Neural progenitor cell (in vitro differentiated cells): ENCODE data around the gene LLCFC1. TPM values are rescaled to one million over a fixed set of nuclear protein-coding genes. Genes with fewer than 3 reads are reported as not detected.

Experiments
- DNase-seq: peaks from one replicate; pipeline ENCODE4 v3.0.0-alpha.2; 2016; ENCODE audit warnings: low spot score
- H2AFZ ChIP-seq: fragments of 200-600 bp; sonication (generic); replicated peaks from 2 replicates; pipeline ENCODE4 v1.6.1; 2016; ENCODE audit warnings: antibody characterized with exemption
- H3F3A ChIP-seq: fragments of 200-600 bp; sonication (generic); 2 replicates; pipeline ENCODE4 v1.6.1; 2016; ENCODE audit warnings: antibody characterized with exemption, low read depth
- H3K27ac ChIP-seq: fragments of 200-600 bp; sonication (generic); 2 replicates; pipeline ENCODE4 v1.5.1; 2016; ENCODE audit warnings: mild to moderate bottlenecking
- H3K27me3 ChIP-seq: fragments of 200-600 bp; sonication (generic); 2 replicates; pipeline ENCODE4 v1.6.1; 2016; ENCODE audit warnings: mild to moderate bottlenecking, moderate library complexity
- H3K36me3 ChIP-seq: fragments of 200-600 bp; sonication (generic); 2 replicates; pipeline ENCODE4 v1.5.1; 2016
- H3K4me1 ChIP-seq: fragments of 200-600 bp; sonication (generic); 2 replicates; pipeline ENCODE4 v1.6.1; 2016; ENCODE audit warnings: mixed run types
- H3K4me2 ChIP-seq: fragments of 200-600 bp; sonication (generic); 2 replicates; pipeline ENCODE4 v1.6.1; 2016
- H3K4me3 ChIP-seq: fragments of 200-600 bp; sonication (generic); 2 replicates; pipeline ENCODE4 v1.5.1; 2016
- H3K79me2 ChIP-seq: fragments of 200-600 bp; sonication (generic); 2 replicates; pipeline ENCODE4 v1.6.1; 2016; ENCODE audit warnings: low read depth
- H3K9ac ChIP-seq: fragments of 200-600 bp; sonication (generic); 2 replicates; pipeline ENCODE4 v1.6.1; 2016
- H3K9me3 ChIP-seq: fragments of 200-600 bp; sonication (generic); 2 replicates; pipeline ENCODE4 v1.5.1; 2016; ENCODE audit warnings: low read depth
- H4K20me1 ChIP-seq: fragments of 200-600 bp; sonication (generic); 2 replicates; pipeline ENCODE4 v1.6.1; 2016; ENCODE audit warnings: low read depth
- H3K27ac Mint-ChIP-seq: 3 replicates; pipeline ENCODE4 v1.8.0; 2021; ENCODE audit warnings: mixed read lengths
- H3K27me3 Mint-ChIP-seq: 2 replicates; pipeline ENCODE4 v1.8.0; 2022; ENCODE audit warnings: low read depth, mild to moderate bottlenecking, inconsistent platforms, moderate library complexity, mixed read lengths; ENCODE audit not compliant: insufficient read depth
- H3K36me3 Mint-ChIP-seq: 3 replicates; pipeline ENCODE4 v1.8.0; 2021; ENCODE audit warnings: mixed read lengths
- H3K4me1 Mint-ChIP-seq: 3 replicates; pipeline ENCODE4 v1.8.0; 2021; ENCODE audit warnings: mixed read lengths
- H3K4me3 Mint-ChIP-seq: 3 replicates; pipeline ENCODE4 v1.8.0; 2021; ENCODE audit warnings: mild to moderate bottlenecking, moderate library complexity, mixed read lengths
- H3K9me3 Mint-ChIP-seq: 3 replicates; pipeline ENCODE4 v1.8.0; 2020; ENCODE audit warnings: mixed read lengths
- CTCF ChIP-seq: fragments of 200-600 bp; sonication (generic); IDR thresholded peaks from 2 replicates; pipeline ENCODE4 v1.5.1; 2017; ENCODE audit warnings: antibody characterized with exemption, mild to moderate bottlenecking
- EZH2 ChIP-seq: fragments of 200-600 bp; sonication (generic); IDR thresholded peaks from 2 replicates; pipeline ENCODE4 v1.6.1; 2017; ENCODE audit warnings: antibody characterized with exemption, mild to moderate bottlenecking, moderate library complexity
- EZH2phosphoT487 ChIP-seq: fragments of 200-600 bp; sonication (generic); IDR thresholded peaks from 2 replicates; pipeline ENCODE4 v1.6.1; 2017; ENCODE audit warnings: antibody characterized with exemption
- total RNA-seq: library from RNA; depleted of rRNA; stranded (reverse); fragments of >200 nt; gene quantifications from 2 replicates; pipeline ENCODE4 v1.2.3, GENCODE V29; 2015; ENCODE audit warnings: low replicate concordance

The LLCFC1 gene
- total RNA-seq, 1 donor from 2014 or later: not detected

DNA sequence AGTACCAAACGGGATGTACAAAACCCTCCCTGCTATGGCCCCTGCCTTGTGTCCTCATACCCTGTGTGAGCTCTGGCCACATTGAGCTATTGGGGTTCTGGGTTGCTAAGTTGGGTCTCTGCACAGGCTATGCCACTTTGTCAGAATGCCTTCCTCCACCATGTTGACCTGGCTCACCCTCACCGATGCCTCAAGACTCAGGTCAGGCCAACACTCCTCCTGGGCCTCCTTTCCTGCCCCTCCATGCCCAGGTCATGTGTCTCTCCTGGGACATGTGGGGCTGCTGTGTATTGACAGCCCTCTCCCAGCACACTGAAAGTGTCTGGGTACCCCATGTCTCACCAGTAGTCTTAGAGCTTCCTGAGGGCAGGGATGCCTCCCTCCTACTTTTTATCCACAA lies 20.4 kb upstream of the LLCFC1 start:
- Histone ChIP-seq H3K9ac (no peak overlapping the region), H3K27ac (no peak overlapping the region), H3K79me2 (no peaks in the 10 kb centered on the region), H3F3A (no peaks in the 10 kb centered on the region), H3K9me3 (no peaks in the 10 kb centered on the region), H3K27me3 (no peaks in the 10 kb centered on the region), H3K4me1 (no peaks in the 10 kb centered on the region), H4K20me1 (no peaks in the 10 kb centered on the region), H2AFZ (no peak overlapping the region), H3K36me3 (no peaks in the 10 kb centered on the region), H3K4me3 (no peak overlapping the region), H3K4me2 (no peak overlapping the region)
- Mint-ChIP-seq H3K4me1 (no peaks in the 10 kb centered on the region), H3K27ac (no peak overlapping the region), H3K4me3 (no peak overlapping the region), H3K27me3 (no peaks in the 10 kb centered on the region), H3K9me3 (no peaks in the 10 kb centered on the region), H3K36me3 (no peaks in the 10 kb centered on the region)
- no peak for DNase-seq
- TF ChIP-seq CTCF (no peak), EZH2 (no peak), EZH2phosphoT487 (no peak)

DNA sequence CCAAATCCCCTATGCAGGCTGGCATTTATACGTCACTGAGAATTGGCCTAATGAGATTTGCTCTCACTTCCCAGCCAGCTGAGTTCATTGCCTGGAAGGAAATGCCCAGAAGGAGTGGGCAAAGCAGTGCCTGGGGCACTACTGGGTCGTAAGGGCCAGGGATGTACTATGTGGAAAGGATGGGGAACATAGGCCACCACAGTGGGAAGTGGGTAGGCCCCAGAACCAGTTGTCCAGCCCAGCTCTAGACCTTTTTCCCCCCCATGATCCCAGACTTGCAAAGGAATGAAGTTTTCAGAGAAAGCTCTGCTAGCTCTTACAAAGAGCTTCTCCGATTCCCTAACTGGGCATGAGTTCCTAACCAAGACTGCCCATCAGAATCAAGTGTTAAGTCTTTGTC lies 19.6 kb upstream of the LLCFC1 start:
- no peaks in the 10 kb centered on the region for H3K4me1 ChIP-seq
- TF ChIP-seq EZH2 (no peak), CTCF (no peak), EZH2phosphoT487 (no peak)

GRCh38 chr7:142923391-142923790 lies 15.9 kb upstream of the LLCFC1 start:
- H3K79me2 ChIP-seq: no peaks in the 10 kb centered on the region
- no peaks in the 10 kb centered on the region for H4K20me1 ChIP-seq
- H3K36me3 ChIP-seq: no peaks in the 10 kb centered on the region
- H3K27ac Mint-ChIP-seq: no peak overlapping the region
- H3K27me3 ChIP-seq: no peaks in the 10 kb centered on the region
- H3K9ac ChIP-seq: no peak overlapping the region
- H3K4me1 ChIP-seq: no peaks in the 10 kb centered on the region
- TF ChIP-seq EZH2: no peak
- TF ChIP-seq EZH2phosphoT487: no peak
- H3K9me3 Mint-ChIP-seq: no peaks in the 10 kb centered on the region
- H3K27me3 Mint-ChIP-seq: peaks cover 2% of the 10 kb centered on the region
- H3K4me1 Mint-ChIP-seq: no peaks in the 10 kb centered on the region
- H3K9me3 ChIP-seq: no peaks in the 10 kb centered on the region
- no peaks in the 10 kb centered on the region for H3F3A ChIP-seq
- no peak overlapping the region for H2AFZ ChIP-seq
- DNase-seq: no peak
- H3K27ac ChIP-seq: no peak overlapping the region
- H3K4me3 ChIP-seq: no peak overlapping the region
- no peak overlapping the region for H3K4me3 Mint-ChIP-seq
- no peak overlapping the region for H3K4me2 ChIP-seq
- H3K36me3 Mint-ChIP-seq: no peaks in the 10 kb centered on the region

More for the DNA sequence above, 19.6 kb upstream of the LLCFC1 start:
- DNase-seq: no peak
- Mint-ChIP-seq H3K27me3 (no peaks in the 10 kb centered on the region), H3K9me3 (no peaks in the 10 kb centered on the region), H3K4me1 (no peaks in the 10 kb centered on the region), H3K36me3 (no peaks in the 10 kb centered on the region), H3K4me3 (no peak overlapping the region), H3K27ac (no peak overlapping the region)
- no peaks in the 10 kb centered on the region for H3K27me3 ChIP-seq
- H3K27ac ChIP-seq: no peak overlapping the region
- H3K9me3 ChIP-seq: no peaks in the 10 kb centered on the region
- H3K4me3 ChIP-seq: no peak overlapping the region
- no peak overlapping the region for H2AFZ ChIP-seq
- no peaks in the 10 kb centered on the region for H3F3A ChIP-seq
- no peak overlapping the region for H3K9ac ChIP-seq
- no peaks in the 10 kb centered on the region for H3K79me2 ChIP-seq
- no peak overlapping the region for H3K4me2 ChIP-seq
- H3K36me3 ChIP-seq: no peaks in the 10 kb centered on the region
- no peaks in the 10 kb centered on the region for H4K20me1 ChIP-seq

DNA sequence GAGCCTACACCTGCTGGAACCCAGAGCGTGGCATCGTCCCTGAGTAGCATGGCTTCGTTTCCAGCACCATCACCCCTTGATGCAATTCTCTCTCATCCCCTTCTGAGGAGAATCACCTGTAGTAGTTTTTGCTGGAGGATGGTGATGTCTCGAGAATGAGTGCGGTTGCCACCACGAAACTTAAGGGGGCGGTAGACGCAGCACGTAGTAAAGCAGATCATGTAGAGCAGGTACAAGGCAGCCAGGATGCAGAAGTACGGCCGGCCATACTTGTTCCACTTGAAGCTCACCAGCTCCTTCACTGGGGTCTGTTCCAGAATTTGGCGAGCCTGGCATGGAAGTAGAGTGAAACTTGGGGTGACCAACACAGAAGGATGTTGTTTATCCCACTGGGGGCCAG lies 13.9 kb upstream of the LLCFC1 start:
- Histone ChIP-seq H2AFZ (no peak overlapping the region), H3K9ac (no peak overlapping the region), H3K27me3 (no peaks in the 10 kb centered on the region), H4K20me1 (no peaks in the 10 kb centered on the region), H3F3A (no peaks in the 10 kb centered on the region), H3K4me1 (no peaks in the 10 kb centered on the region), H3K4me3 (no peak overlapping the region), H3K27ac (no peak overlapping the region), H3K4me2 (no peak overlapping the region), H3K9me3 (no peaks in the 10 kb centered on the region), H3K36me3 (no peaks in the 10 kb centered on the region), H3K79me2 (no peaks in the 10 kb centered on the region)
- TF ChIP-seq EZH2: no peak
- TF ChIP-seq EZH2phosphoT487: no peak
- TF ChIP-seq CTCF: peak; percentile 46
- DNase-seq: no peak
- Mint-ChIP-seq H3K9me3 (peaks cover 3% of the 10 kb centered on the region), H3K36me3 (no peaks in the 10 kb centered on the region), H3K4me3 (no peak overlapping the region), H3K27me3 (peaks cover 5% of the 10 kb centered on the region), H3K4me1 (no peaks in the 10 kb centered on the region), H3K27ac (no peak overlapping the region)
